ENCODE measurements around the gene ZBTB20. TPM values are rescaled to one million over a fixed set of nuclear protein-coding genes. Genes with fewer than 3 reads are reported as not detected.

The ZBTB20 gene
- total RNA-seq, 1 donor from 2014 or later, result 27.5 TPM

DNA sequence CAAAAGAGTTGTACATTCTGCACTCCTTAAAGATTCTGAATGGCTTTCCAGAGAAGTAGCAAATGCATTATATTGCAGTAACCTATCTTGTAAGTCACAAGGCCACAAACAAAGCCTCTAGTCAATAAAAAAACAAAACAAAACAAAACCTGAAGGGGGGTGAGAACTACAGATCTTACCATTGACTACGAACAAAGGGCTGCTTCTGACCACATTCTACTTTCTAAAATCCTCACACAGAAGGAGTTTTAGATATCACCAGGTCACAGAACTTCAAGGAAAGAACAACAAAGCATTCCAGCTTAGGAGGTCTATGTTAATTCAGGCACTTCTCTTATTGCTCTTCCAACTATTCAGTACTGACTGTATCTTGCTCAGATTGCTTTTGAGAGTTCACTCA is 343.0 kb downstream of the ZBTB20 start:
- DNase-seq, result no peak
- TF ChIP-seq, protein P1, sequence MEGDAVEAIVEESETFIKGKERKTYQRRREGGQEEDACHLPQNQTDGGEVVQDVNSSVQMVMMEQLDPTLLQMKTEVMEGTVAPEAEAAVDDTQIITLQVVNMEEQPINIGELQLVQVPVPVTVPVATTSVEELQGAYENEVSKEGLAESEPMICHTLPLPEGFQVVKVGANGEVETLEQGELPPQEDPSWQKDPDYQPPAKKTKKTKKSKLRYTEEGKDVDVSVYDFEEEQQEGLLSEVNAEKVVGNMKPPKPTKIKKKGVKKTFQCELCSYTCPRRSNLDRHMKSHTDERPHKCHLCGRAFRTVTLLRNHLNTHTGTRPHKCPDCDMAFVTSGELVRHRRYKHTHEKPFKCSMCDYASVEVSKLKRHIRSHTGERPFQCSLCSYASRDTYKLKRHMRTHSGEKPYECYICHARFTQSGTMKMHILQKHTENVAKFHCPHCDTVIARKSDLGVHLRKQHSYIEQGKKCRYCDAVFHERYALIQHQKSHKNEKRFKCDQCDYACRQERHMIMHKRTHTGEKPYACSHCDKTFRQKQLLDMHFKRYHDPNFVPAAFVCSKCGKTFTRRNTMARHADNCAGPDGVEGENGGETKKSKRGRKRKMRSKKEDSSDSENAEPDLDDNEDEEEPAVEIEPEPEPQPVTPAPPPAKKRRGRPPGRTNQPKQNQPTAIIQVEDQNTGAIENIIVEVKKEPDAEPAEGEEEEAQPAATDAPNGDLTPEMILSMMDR (IDR thresholded peaks at IDR 0.05; ENCODE audit: partially characterized antibody, unreplicated experiment), result no peak
- Mint-ChIP-seq H3K9me3 (ENCODE audit: unreplicated experiment) (no peaks in the 10 kb centered on the region), H3K4me1 (ENCODE audit: low read depth, unreplicated experiment) (peaks cover 2% of the 10 kb centered on the region), H3K27me3 (ENCODE audit: unreplicated experiment) (no peaks in the 10 kb centered on the region), H3K27ac (ENCODE audit: unreplicated experiment) (no peak overlapping the region), H3K36me3 (ENCODE audit: unreplicated experiment) (no peaks in the 10 kb centered on the region), H3K4me3 (ENCODE audit: unreplicated experiment) (no peak overlapping the region)

DNA sequence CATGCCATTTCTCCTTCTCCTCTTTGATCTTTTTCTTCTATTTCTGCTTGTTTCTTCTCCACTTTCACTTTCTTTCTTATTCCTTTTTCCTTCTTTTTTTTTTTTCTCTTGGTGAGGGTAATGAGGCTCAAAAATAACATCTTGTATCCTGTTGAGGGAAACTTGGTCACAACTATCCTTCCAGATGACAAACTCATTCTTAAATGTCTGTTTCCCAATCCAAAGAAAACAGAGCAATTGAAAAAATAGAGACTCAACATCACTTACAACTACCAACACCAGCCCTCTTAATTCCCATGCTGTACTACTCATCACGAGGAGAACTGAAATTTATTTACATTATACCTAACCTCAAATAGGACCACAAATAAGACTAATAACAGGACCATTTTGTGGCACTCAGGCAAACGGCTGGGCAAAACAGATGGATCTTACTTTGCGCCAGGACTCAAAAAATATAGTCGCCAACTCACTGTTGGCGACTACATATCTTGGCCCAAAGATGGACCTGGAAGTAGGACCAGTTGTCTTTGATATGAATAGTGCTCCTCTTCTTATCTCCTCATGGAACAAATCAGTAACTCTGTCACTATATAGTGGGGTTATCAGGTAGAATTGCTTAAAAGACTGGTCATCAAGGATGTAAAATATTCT is 343.9 kb downstream of the ZBTB20 start:
- Mint-ChIP-seq H3K27ac (ENCODE audit: unreplicated experiment) (no peak overlapping the region), H3K27me3 (ENCODE audit: unreplicated experiment) (no peaks in the 10 kb centered on the region), H3K9me3 (ENCODE audit: unreplicated experiment) (no peaks in the 10 kb centered on the region), H3K4me3 (ENCODE audit: unreplicated experiment) (no peak overlapping the region), H3K36me3 (ENCODE audit: unreplicated experiment) (no peaks in the 10 kb centered on the region), H3K4me1 (ENCODE audit: low read depth, unreplicated experiment) (peaks cover 2% of the 10 kb centered on the region)
- TF ChIP-seq, protein P1 (IDR thresholded peaks at IDR 0.05; ENCODE audit: partially characterized antibody, unreplicated experiment), result no peak
- DNase-seq, result no peak

DNA sequence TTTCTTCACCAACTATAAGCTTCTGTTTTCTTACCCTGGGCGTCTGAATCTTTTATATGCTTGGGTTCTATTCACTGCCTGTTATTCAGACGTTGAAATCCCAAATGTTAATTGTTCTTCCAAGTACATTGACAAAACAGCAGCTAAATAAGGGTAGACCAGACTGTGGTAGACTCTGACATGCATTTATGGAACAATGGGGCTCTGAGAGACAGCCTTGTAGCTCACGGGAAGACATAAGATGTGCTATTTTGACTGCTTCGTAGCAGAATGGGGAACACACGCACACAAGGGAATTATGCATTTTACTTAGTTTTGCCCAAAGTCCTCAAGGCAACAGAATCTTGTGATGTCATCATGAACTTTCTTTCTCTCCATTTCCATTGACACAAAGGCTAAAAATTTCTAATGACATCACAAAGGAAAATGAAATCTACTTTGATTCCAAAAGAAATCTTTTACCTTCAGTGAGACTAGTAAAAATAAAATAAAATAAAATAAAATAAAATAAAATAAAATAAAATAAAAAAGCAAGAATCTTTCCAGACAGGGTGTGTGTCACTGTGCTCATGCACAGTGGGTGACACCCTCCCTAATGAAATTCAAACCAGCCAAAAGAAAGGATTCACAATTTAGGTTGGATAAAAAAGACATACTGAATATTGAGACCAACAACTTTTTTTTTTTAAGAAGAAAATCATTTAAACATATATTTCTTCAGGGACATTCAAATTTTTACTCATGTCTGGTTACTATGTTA is 346.6 kb downstream of the ZBTB20 start:
- DNase-seq, result no peak
- no peaks in the 10 kb centered on the region for H3K9me3 Mint-ChIP-seq (ENCODE audit: unreplicated experiment)
- no peaks in the 10 kb centered on the region for H3K27me3 Mint-ChIP-seq (ENCODE audit: unreplicated experiment)
- TF ChIP-seq, protein P1 (IDR thresholded peaks at IDR 0.05; ENCODE audit: partially characterized antibody, unreplicated experiment), result no peak
- H3K4me3 Mint-ChIP-seq (ENCODE audit: unreplicated experiment), result no peak overlapping the region
- no peaks in the 10 kb centered on the region for H3K36me3 Mint-ChIP-seq (ENCODE audit: unreplicated experiment)
- H3K27ac Mint-ChIP-seq (ENCODE audit: unreplicated experiment), result no peak overlapping the region
- no peaks in the 10 kb centered on the region for H3K4me1 Mint-ChIP-seq (ENCODE audit: low read depth, unreplicated experiment)

DNA sequence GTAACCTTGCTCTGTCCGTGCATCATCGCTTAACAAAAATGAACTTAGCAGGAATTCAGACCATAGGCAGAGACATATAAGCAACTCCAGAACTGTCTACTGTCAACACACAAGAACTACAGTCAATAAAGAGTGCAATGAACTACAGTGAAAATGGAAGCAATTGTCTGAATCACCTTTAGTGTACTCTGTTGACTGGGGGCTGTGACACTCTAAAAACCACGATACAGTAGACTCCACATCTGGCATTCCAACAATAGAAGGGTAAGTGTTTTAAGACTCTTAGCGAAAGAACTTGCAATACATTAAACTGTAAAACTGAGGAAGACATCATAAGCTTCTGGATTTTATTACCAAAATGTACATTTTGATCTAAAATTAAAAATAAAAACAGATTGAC is 347.3 kb downstream of the ZBTB20 start:
- no peak for DNase-seq
- H3K9me3 Mint-ChIP-seq (ENCODE audit: unreplicated experiment), result no peaks in the 10 kb centered on the region
- no peaks in the 10 kb centered on the region for H3K36me3 Mint-ChIP-seq (ENCODE audit: unreplicated experiment)
- H3K4me1 Mint-ChIP-seq (ENCODE audit: low read depth, unreplicated experiment), result no peaks in the 10 kb centered on the region
- no peak overlapping the region for H3K4me3 Mint-ChIP-seq (ENCODE audit: unreplicated experiment)
- H3K27ac Mint-ChIP-seq (ENCODE audit: unreplicated experiment), result no peak overlapping the region
- TF ChIP-seq, protein P1 (IDR thresholded peaks at IDR 0.05; ENCODE audit: partially characterized antibody, unreplicated experiment), result no peak
- no peaks in the 10 kb centered on the region for H3K27me3 Mint-ChIP-seq (ENCODE audit: unreplicated experiment)

DNA sequence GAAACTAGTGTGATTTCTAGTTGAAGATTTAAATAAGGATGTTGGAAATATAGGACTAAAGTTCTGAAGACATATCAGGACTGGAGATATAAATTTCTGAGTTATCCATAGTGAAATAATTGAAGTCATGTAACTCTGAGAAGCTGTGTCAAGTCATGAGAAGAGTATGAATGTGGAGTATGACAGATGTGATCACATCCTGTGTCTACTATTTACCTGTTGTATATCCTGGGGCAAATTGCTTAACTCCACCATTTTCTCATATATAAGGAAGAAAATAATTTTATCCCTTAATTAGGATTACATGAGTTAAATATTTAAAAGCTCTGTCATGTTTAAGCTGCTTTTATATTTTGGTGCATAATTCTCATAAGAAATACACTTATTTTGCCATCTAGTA is 350.3 kb downstream of the ZBTB20 start:
- H3K27me3 Mint-ChIP-seq (ENCODE audit: unreplicated experiment), result no peaks in the 10 kb centered on the region
- H3K36me3 Mint-ChIP-seq (ENCODE audit: unreplicated experiment), result no peaks in the 10 kb centered on the region
- TF ChIP-seq, protein P1 (IDR thresholded peaks at IDR 0.05; ENCODE audit: partially characterized antibody, unreplicated experiment), result no peak
- H3K9me3 Mint-ChIP-seq (ENCODE audit: unreplicated experiment), result no peaks in the 10 kb centered on the region
- DNase-seq, result no peak
- no peak overlapping the region for H3K27ac Mint-ChIP-seq (ENCODE audit: unreplicated experiment)
- no peaks in the 10 kb centered on the region for H3K4me1 Mint-ChIP-seq (ENCODE audit: low read depth, unreplicated experiment)
- H3K4me3 Mint-ChIP-seq (ENCODE audit: unreplicated experiment), result no peak overlapping the region
